HG02571 (cell line): ENCODE results near the gene AXIN2.
"Not testable (repeated sequence)": the region's sequence is repeated elsewhere in the genome, so short reads cannot be mapped to it uniquely, and the experiment has no call there.

Experiments used
- ATAC-seq: cut with Tn5 transposase; IDR thresholded peaks from one replicate; pipeline ENCODE4 v1.9.1; 2021; ENCODE audit warnings: mild to moderate bottlenecking, moderate library complexity; ENCODE audit not compliant: unreplicated experiment

The AXIN2 gene

DNA sequence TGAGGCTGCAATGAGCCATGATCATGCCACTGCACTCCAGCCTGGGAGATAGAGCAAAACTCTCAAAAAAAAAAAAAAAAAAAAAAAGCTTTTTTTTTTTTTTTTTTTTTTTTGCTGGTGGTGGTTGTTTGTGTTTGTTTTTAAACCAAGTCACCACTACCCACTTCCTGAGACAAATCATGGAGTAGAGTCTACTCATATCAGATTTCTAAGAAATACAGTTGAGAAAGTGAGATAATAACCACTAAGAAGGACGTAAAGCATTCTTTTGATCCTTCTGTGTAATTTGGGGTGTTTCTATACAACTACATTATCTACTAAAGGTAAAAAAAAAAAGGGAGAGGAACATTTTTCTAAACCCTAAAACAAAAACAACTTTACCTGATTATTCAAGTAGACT, 38.0 kb downstream of the AXIN2 start:
- no peak for ATAC-seq

DNA sequence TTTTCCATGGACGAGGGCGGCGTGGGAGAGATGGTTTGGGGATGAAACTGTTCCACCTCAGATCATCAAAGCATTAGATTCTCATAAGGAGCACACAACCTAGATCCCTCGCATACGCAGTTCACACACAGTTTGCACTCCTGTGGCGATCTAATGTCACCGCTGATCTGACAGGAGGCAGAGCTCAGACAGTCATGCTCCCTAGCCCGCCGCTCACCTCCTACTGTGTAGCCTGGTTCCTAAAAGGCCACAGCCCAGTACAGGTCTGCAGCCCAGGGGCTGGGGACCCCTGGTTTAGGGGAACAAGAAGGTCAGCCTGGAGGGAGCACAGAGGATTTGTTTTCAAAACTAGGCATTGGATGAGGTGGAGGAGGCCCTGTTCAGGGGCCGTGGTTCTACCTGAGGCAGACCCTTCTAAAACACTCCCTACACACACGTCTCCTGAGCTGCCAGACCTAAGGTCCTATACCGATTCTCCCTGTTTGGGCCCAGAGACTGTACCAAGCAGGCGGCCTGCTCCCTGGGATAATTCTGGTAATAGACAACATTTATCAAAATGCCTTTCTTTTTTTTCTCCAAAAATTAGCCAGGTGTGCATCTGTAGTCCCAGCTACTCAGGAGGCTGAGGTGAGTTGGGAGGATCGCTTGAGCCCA, 38.6 kb downstream of the AXIN2 start:
- no peak for ATAC-seq

DNA sequence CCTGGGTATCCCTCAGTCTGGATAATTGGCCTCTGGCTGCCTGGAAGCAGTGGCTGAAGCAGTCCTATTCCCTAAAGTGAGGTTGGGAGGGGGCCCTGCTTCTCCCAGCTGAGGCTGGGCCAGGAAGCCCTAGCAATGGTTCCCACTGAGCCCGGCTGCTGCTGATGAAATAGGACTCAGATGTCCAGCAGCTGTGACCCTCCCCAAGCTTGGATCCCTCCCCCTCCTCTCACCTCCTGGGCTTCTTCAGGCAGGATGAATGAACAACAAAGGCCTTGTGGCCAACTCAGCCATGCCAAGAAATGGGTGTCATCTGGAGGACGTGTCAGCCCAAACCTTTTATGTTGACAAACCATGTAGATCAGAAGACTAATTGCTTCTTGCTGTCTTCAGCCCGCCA, 42.0 kb downstream of the AXIN2 start:
- no peak for ATAC-seq

DNA sequence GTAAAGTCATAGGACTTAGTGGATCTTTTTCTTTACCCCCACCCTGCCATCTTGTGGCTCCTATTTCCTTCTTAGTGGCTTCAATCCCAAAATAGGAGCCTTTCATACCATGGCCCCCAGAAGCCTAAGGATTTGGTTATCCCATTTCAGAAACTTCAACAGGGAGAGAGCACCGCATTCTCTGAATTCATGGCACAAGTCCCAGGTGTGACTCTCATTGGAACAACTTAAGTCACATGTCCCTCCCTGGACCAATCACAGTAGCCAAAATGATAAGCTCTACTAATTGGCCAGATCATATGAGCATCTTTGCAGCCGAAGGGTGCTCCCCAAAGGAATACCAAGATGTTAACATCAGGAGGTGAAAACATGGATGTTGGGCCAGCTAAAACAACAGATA, 43.2 kb downstream of the AXIN2 start:
- ATAC-seq = no peak

DNA sequence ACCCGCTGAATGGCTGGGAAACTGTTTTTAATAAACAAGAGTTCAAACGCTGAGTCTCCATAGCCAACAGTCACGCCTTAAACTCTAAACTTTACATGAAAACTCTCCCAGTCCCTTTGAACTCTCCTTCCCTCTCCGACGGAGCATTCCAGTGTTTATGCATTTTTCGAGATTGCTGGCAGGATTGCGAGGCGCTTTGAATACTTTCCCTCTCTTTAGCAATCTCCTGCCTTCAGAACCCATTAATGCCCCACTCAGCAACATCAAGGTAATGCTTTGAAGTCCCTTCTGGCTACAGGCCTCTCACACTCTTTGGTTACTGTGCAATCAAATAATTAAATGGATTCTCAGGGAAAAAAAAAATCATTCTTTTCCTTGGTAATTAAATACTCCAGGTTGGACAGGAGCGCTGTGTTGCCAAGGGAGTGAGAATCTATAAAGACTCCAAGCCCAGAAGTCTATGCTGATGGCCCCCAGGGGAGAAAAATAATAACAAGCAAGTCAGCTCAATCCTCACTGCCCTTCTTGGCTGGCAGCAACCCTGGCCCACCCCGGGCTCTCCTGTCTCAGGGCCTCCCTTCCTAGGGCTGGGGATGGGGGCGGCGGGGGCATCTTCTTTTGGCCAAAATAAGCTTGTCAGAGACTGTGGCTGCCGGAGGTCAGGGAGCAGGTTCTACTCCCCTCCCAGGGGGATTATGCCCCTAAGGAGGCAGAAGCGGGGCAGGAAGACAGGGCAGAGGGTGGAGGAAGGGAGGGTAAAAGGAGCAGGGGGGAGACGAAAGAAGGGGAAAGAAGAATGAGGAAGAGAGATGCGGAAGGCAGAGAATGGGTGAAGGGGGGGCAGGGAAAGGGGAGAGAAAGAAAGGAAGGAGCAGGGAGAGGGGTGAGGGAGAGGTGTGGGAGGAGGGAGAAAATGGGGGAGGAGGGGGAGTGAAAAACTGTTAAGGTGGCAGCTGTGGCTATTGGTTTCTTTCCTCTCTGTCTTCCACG, 45.2 kb downstream of the AXIN2 start:
- no peak for ATAC-seq

DNA sequence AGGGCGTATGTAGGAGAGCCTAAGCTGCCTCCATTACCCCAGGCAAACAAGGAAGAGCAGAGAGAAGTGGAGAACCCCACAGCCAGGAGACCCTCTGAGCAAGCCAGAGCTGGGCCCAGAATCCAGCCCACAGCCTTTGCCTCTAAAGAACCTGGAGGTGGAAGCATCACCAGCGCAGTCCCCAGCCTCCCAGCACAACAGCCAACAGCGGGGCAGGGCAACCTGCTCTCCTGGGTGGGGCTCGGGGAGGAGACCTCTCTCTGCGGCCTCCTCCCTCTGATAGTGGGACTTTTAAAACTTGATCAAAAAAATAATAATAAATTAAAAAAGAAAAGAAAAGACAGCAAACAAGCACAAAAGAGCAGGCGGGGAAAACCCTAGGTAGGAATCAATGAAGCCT, 45.9 kb downstream of the AXIN2 start:
- no peak for ATAC-seq

DNA sequence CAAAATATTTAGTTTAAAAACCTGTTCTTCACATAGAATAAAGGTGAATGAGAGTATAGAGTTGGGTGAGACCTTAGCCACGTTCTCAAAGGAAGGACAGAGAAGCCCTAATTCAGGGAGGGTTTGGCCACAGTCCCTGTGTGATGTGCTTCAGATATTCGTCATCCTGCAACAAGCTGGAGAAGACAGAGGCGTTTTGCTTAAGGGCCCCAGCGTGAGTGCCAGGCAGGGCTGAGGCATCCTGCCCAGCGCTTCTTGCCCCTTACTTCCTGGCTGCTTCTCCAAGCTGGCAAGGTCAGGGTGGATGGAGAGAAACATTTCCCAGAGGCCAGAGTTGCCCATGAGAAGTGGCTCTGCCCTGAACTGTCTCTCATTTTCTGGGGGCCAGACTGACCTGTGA, 46.9 kb downstream of the AXIN2 start:
- no peak for ATAC-seq

DNA sequence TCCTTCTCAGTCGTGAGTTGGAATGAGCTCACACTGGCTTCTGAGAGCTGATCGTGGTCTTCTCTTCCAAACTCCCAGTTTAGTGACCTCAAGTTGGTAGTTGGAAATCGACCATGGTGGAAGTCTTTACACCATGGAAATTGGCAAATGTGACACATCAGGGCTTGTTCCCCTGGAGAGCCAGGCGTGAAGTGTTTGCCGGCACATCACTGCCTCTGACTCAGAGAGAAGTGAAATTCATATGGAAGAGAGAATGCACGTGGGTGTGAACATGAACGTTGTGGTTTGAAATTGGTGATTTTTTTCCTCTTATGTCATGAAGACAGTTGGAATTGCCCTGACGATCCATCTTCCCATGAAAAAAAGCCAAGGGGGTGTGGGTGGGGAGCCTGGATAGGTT, 47.4 kb downstream of the AXIN2 start:
- ATAC-seq = no peak

DNA sequence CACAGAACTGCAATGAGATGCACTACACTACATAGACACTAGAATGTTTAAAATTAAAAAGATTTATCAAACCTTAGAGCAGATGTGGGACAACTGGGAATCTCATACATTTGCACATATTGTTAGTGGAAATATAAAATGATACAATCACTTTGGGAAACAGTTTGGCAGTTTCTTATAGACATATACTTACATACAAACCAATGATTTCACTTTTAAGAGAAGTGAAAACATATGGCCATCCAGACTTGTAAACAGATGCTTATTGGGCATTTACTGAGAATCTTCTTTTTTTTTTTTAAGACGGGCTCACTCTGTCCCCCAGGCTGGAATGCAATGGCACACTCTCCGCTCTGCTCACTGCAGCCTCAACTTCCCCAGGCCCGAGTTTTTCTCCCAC, 50.1 kb downstream of the AXIN2 start:
- ATAC-seq = no peak

DNA sequence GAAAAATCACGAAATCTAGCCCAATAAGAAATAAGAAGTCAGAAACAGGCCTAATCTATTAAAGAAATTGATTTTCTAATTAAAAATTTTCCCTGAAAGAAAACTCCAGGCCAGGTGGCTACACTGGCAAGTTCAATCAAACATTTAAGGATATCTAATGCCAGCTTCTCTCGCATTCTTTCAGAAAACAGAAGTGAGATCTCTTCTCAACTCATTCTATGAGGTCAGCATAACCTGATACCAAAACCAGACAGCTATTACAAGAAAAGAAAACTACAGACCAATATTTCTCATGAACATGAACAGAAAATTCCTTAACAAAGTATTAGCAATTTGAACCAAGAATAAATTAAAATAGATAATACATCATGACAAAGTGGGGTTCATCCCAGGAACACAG, 52.4 kb downstream of the AXIN2 start:
- no peak for ATAC-seq

DNA sequence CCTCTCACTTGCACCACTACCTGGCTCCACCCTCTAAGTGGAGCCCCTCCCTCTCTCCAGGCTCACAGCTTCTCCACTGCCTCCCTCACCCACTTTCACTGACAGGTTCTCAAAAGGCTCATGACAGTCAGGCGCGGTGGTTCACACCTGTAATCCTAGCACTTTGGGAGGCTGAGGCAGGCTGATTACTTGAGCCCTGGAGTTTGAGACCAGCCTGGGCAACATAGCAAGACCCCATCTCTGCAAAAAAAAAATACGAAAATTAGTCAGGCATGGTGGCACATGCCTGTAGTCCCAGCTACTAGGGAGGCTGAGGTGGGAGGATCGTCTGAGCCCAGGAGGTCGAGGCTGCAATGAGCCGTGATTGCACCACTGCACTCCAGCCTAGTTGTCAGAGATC, 56.8 kb downstream of the AXIN2 start:
- not testable (repeated sequence) for ATAC-seq

DNA sequence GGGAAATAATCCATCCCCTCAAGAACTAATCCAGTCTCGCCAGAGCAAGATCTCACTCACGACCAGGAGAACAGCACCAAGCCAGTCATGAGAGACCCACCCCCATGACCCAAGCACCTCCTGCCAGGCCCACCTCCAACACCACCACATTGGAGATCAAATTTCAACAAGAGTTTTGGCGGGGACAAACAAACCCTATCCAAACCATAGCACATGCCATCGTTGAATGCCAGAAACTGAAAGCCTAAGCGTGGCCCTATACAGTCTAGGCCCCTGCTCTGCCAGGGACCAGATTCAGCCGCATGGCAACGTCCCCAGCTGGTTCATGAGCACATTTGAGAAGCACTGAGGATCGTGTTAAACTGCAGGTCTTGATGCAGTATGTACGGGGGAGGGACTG, 57.3 kb downstream of the AXIN2 start:
- ATAC-seq = no peak

DNA sequence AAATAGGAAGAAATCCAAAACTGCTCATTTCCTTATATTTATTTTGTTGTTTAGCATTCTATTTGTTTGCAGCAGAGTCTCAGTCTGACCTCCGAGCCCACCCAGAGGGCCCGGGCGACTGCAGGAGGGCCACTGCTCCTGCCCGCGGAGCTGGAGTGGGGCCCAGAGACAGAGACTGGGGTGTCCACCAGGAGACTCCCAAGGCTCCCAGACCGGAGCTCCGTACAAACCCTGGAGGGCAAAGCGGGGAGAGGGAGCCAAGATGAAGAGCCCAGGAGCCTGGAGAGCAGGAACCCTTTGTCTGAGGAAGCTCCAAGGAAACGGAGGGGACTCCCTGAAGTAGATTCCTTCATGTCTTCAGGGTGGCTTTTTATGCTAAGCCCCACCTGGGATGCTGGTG, 57.9 kb downstream of the AXIN2 start:
- no peak for ATAC-seq

DNA sequence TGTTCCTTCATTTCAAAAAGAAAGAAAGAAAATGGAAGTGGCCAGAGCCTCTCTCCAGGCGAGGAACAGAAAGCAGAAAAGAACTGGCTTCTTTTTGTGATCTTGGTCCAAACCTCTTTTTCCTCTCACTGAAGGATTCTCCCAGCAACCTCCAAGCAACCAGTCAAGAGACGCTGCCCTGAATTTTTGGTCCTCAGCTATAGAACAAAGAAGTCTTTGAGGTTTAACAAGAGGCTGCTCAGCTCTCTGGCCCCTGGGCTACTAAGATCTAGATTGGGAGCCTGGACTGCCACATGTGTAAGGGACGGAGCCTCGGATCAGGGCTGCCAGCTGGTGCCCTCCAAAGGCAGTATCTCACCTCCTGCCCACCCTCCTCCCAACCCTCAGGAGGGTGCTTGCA, 62.6 kb downstream of the AXIN2 start:
- ATAC-seq = no peak

DNA sequence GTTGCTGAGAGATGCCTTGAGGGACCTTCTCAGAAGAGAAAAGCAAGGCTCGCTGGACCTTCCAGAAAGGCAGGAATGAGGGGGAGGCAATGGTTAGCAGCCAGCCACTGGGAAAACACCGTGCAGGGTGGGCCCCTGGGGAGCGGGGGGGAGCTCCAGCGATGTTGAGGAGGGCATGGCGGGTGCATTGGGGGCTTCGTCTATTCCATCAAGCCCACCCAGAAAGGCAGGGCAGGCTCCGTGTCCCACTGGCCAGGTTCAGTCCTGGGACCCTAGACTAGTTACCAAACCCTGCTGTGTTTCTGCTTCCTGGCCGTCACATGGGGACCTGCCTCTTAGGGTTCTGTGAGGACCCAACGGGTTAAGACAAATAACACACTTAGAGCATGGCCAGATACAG, 64.6 kb downstream of the AXIN2 start:
- ATAC-seq = no peak

DNA sequence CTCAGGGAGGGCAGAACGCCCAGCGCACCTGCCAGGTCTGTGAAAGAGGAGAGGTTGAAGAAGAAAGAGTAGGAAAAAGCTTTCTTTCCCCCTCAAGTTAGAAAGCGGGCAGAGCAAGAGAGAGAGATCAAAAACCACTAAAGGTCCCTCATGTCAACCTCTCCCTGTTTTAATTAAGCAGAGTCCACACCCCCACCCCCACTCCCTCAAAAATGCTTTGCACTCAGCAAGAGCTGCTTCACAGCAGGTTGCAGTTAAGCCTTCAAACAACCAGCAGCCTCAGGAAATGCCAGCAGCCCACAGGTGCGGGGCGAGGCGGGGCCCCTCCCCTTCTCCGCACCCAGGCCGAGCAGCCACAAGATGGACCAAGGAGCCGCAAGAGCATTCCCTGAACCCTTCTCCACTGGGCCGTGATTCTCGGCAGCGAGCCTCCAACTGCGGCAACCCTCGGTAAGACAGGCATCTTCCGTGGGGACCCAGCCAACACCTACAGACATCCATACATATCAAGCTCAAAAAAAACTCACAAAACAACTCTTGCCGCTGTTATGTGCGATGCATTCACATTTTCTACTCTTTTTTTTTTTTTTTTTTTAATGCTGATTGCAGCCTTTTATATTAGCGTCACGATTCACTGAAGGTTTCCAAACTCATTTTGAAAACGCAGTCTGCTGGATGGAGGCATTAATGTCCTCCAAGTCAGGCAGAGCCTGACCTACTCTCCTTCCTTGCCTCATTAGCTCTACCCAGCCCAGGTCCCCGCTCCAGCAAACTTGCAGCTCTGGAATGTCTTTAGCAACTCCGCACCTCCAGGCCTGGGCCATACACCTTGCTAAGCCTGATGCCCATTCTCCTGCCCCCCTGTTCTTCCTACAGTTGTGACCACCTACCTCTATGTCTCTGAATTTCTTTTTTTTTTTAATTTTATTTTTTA, 66.1 kb downstream of the AXIN2 start:
- no peak for ATAC-seq

DNA sequence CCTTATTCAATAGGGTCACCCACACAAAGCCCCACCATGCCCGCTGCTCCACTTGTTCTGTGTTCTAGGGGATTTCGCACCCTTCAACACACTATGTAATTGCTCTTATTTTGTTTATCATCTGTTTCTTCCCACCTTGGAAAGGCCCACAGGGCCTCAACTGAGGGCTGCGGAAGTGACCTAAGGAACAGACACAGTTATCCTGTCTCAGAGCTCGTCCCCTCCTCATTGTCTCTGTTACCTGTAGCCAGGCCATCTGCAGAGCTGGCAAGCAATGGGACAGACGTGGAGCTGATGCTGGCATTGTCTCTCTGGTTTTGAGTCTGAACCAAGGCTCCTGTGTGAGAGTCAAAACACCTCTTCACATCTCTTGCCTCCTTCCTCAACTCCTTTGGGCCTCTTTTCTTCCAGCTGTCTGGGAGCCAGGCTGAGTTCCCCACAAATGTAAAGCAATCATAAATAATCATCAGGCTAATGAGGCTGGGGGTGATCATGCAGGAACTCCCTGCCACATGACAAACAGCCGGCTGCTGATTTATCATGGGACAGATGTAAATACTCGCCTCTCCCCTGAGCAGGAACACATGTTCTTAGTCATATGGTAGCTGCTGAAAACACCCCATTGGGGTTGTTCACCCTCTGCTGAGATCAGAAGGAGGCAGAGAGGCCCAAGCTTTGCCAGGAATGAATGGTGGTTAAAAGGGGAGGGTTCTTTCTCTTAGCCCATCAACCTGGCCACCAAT, 71.9 kb downstream of the AXIN2 start:
- ATAC-seq = no peak

DNA sequence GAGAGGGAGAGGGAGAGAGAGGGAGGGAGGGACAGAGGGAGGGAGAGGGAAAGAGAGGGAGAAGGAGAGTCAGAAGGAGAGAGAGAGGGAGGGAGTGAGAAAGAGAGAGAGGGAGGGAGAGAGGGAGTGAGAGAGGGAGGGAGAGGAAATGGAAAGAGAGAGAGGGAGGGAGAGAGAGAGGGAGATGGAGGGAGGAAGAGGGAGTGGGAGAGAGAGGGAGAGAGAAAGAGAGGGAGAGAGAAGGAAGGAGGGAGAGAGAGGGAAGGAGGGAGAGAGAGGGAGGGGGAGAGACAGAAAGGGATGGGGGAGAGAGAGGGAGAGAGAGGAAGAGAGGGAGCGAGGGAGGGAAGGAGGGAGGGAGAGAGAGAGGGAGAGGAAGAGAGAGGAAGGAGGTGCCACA, 72.8 kb downstream of the AXIN2 start:
- no peak for ATAC-seq

DNA sequence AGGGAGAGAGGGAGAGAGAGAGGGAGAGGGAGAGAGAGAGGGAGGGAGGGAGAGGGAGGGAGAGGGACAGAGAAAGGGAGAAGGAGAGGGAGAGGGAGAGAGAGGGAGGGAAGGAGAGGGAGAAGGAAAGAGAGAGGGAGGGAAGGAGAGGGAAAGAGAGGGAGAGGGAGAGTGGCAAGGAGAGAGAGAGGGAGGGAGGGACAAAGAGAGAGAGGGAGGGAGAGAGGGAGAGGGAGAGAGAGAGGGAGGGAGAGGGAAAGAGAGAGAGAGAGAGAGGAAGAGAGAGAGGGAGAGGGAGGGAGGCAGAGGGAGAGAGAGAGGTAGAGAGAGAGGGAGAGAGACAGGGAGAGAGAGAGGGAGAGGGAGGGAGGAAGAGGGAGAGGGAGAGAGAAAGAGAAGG, 73.5 kb downstream of the AXIN2 start:
- ATAC-seq = no peak

DNA sequence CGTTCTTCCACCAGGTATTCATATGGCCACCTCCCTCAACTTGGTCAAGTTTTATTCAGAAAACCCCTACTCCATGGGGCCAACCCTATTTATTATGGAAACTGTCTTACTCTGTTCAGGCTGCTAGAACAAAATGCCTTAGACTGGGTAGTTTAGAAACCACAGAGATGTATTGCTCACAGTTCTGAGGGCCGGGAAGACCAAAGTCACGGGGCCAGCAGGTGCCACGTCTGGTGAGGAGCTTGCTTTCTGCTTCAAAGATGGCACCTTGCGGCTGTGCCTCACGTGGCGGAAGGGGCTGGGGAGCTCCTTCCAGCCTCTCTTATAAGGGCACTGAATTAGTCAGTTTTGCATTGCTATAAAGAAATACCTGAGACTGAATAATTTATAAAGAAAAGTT, 74.3 kb downstream of the AXIN2 start:
- ATAC-seq = no peak
